ENCODE data around the gene MAFG. TPM values are rescaled to one million over a fixed set of nuclear protein-coding genes. Genes with fewer than 3 reads are reported as not detected.
A peak's percentile ranks its signal among the peaks of the same experiment; 100 is the strongest.

Gene MAFG
- total and polyA plus RNA-seq, 2 of the 13 experiments (the other 11 are each of a cell fraction or from before 2014, with no cell fraction given): 14.5 to 20.0 TPM

- TF ChIP-seq ZBTB33 (CRISPR knock-in tag; IDR thresholded peaks at IDR 0.05) (peak; percentile 80), AGO2 (optimal IDR thresholded peaks at IDR 0.05; ENCODE audit: low read depth, low read length) (peak; percentile 76), PREB (CRISPR knock-in tag; IDR thresholded peaks at IDR 0.05) (no peak), RFX3 (CRISPR knock-in tag; IDR thresholded peaks at IDR 0.05) (no peak), CTCF (CRISPR knock-in tag; IDR thresholded peaks at IDR 0.05) (no peak)
Measured at GRCh38 chr17:81912441-81913309, 14.9 kb downstream of the MAFG start (continued).

- peaks cover 45% of the 10 kb centered on the region for H3K79me2 ChIP-seq (ENCODE audit: insufficient read depth, low read length)
- no peak overlapping the region for H2AFZ ChIP-seq (ENCODE audit: low read length)
- H3K27me3 ChIP-seq (ENCODE audit: control insufficient read depth in 1 of 2, insufficient read depth in 2 of 2, low read length in 2 of 2): no peaks in the 10 kb centered on the region; a peak in 1 of 5 replicates
- TSS peak; percentile 59 for BruUV-seq (replicated peaks)
- intact Hi-C loops (cut with micrococcal nuclease; ENCODE audit: unreplicated experiment) (loop anchor here (2.0 to 5.0 kb wide), 2 partner anchors 15 to 40 kb away; partner anchors contain the start of genes ARHGDIA and MAFG), in situ Hi-C loops (cut with HindIII; ENCODE audit: extremely low pct_ligation_motif_present, low pct_unique_long_range_greater_than_20kb) (no loop called here)
- peak overlapping the region; percentile 44 for H3K4me2 ChIP-seq (ENCODE audit: low read depth, low read length)
- peaks cover 49 to 69% of the 10 kb centered on the region in 2 experiments for H3K36me3 ChIP-seq (replicated peaks in 1 of 2; ENCODE audit: control insufficient read depth in 1 of 2, insufficient read depth in 2 of 2, low read length in 2 of 2)
- DNase-seq (ENCODE audit: low spot score) (no peak), ATAC-seq (no peak), FAIRE-seq (no peak)
- H3K9ac ChIP-seq (ENCODE audit: insufficient read depth, low read depth, low read length): no peak overlapping the region
- ChIA-PET CTCF (ENCODE audit: low intra/inter-chr PET ratio, low total read pairs) (no interaction called here), POLR2A (interaction anchor here (1.4 to 3.5 kb wide), 4 partner anchors 15 to 111 kb away, joined by 3 to 52 read pairs (median 8); partner anchors contain the start of genes ARHGDIA, CENPX, LRRC45 and MAFG)
- peak overlapping the region in 1 of 3 experiments; percentile 45; a peak in 1 of 6 replicates for H3K4me3 ChIP-seq (replicated peaks in 1 of 3; ENCODE audit: insufficient read depth in 1 of 3, low read depth in 2 of 3, low read length in 3 of 3)
- H4K20me1 ChIP-seq (ENCODE audit: insufficient read depth, low read length): peaks cover 9% of the 10 kb centered on the region; the same call in 1 of the 2 replicates
- no peaks in the 10 kb centered on the region for H3K9me3 ChIP-seq (ENCODE audit: low read length)
- peak overlapping the region; percentile 42 for H3K27ac ChIP-seq (ENCODE audit: extremely low read length, insufficient read depth, low read length)
- 97% methylated on average over 19 of the region's 19 CpGs for WGBS (ENCODE audit: low lambda C conversion rate)
- peaks cover 52% of the 10 kb centered on the region for H3K4me1 ChIP-seq (ENCODE audit: insufficient read depth, low read length)
- TF ChIP-seq ZFP91 (CRISPR knock-in tag; IDR thresholded peaks at IDR 0.05; ENCODE audit: borderline replicate concordance): peak; percentile 17; the same call in 1 of the 2 replicates
- no peak for TF ChIP-seq JARID2 (CRISPR knock-in tag; IDR thresholded peaks at IDR 0.05; ENCODE audit: insufficient replicate concordance)
- no peak for TF ChIP-seq SMC3 (IDR thresholded peaks at IDR 0.05; ENCODE audit: low read length)
- TF ChIP-seq ZNF670 (CRISPR knock-in tag; IDR thresholded peaks at IDR 0.05; ENCODE audit: borderline replicate concordance): 0 out of 2 replicates have a peak, but pooled peaks have one; percentile 45
- no peak for TF ChIP-seq SKI (IDR thresholded peaks at IDR 0.05; ENCODE audit: partially characterized antibody)
- no peak for TF ChIP-seq ZNF775 (CRISPR knock-in tag; IDR thresholded peaks at IDR 0.05; ENCODE audit: borderline replicate concordance)
- TF ChIP-seq ZNF331 (CRISPR knock-in tag; IDR thresholded peaks at IDR 0.05): no peak
- TF ChIP-seq ZMAT5 (CRISPR knock-in tag; IDR thresholded peaks at IDR 0.05; ENCODE audit: borderline replicate concordance, low read depth): no peak
- TF ChIP-seq TAF15 (IDR thresholded peaks at IDR 0.05; ENCODE audit: low read depth, low read length, poor library complexity, severe bottlenecking): no peak
Measured at GRCh38 chr17:81911969-81912368, 15.6 kb downstream of the MAFG start.

Data from HepG2 (cell line).